HFFc6 (cell line): ENCODE data around the gene SLC26A3. TPM values are rescaled to one million over a fixed set of nuclear protein-coding genes. Genes with fewer than 3 reads are reported as not detected.

ENCODE experiments used
- DNase-seq: peaks from one replicate; pipeline ENCODE4 v3.0.0-alpha.2; 2018
- H3K27ac Mint-ChIP-seq: 2 replicates; pipeline ENCODE4 v1.8.0; 2020; ENCODE audit warnings: mild to moderate bottlenecking, mixed read lengths
- H3K27me3 Mint-ChIP-seq: 2 replicates; pipeline ENCODE4 v1.8.0; 2021; ENCODE audit warnings: mild to moderate bottlenecking, moderate library complexity, mixed read lengths; ENCODE audit not compliant: insufficient read depth
- H3K36me3 Mint-ChIP-seq: 2 replicates; pipeline ENCODE4 v1.8.0; 2021; ENCODE audit warnings: low read depth, mixed read lengths
- H3K4me1 Mint-ChIP-seq: 2 replicates; pipeline ENCODE4 v1.8.0; 2020; ENCODE audit warnings: low read depth, mixed read lengths
- H3K4me3 Mint-ChIP-seq: 2 replicates; pipeline ENCODE4 v1.8.0; 2020; ENCODE audit warnings: mild to moderate bottlenecking, moderate library complexity, mixed read lengths
- H3K9me3 Mint-ChIP-seq: 2 replicates; pipeline ENCODE4 v1.8.0; 2020; ENCODE audit warnings: mild to moderate bottlenecking, mixed read lengths
- total RNA-seq, 6 experiments: library from RNA; stranded (reverse); fragmentation: NEBNext Ultra II Directional; extraction: Animal tissue kit (Norgen Biotek cat#: 25700); gene quantifications; 2 replicates in 1 of 6; 3 replicates in 5 of 6; pipeline ENCODE4 v1.2.3, GENCODE V29; 2021
- TF ChIP-seq, protein P1 (sequence below): fragments of 200-600 bp; sonication (generic); IDR thresholded peaks from 2 replicates; pipeline ENCODE4 v1.5.0; 2021; ENCODE audit warnings: antibody characterized with exemption, mild to moderate bottlenecking

The SLC26A3 gene
- total RNA-seq, 6 experiments from 2014 or later: not detected

DNA sequence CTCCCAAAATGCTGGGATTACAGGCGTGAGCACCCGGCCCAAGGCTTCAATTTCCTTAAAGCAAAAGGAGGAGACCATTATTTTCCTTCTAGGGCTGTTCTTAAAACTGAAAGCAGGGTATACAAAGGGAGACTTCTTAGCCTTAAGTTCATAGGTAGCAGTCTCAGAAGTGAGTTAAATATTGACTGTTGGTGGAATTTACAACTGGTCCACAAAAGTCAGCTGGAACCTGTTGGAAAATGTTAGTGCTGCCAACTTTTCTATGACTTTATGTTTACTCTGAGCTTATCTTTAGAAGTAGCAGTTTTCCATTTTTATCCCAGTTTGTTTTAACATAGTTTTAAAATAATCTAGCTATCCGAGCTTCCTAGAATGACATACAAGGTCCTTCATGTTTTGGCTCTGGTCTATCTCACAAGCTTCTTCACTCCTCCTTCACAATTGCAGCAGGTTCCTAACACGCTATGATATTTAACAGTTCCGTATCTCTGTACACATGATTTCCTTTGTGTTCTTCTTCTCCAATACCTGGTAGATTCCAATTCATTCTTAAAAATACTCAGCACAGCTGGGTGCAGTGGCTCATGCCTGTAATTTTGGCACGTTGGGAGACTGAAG is 3.3 kb downstream of the SLC26A3 start:
- no peaks in the 10 kb centered on the region for H3K9me3 Mint-ChIP-seq
- H3K27me3 Mint-ChIP-seq: peaks cover 36% of the 10 kb centered on the region
- no peak overlapping the region for H3K27ac Mint-ChIP-seq
- no peaks in the 10 kb centered on the region for H3K36me3 Mint-ChIP-seq
- no peaks in the 10 kb centered on the region for H3K4me1 Mint-ChIP-seq
- TF ChIP-seq, protein P1, sequence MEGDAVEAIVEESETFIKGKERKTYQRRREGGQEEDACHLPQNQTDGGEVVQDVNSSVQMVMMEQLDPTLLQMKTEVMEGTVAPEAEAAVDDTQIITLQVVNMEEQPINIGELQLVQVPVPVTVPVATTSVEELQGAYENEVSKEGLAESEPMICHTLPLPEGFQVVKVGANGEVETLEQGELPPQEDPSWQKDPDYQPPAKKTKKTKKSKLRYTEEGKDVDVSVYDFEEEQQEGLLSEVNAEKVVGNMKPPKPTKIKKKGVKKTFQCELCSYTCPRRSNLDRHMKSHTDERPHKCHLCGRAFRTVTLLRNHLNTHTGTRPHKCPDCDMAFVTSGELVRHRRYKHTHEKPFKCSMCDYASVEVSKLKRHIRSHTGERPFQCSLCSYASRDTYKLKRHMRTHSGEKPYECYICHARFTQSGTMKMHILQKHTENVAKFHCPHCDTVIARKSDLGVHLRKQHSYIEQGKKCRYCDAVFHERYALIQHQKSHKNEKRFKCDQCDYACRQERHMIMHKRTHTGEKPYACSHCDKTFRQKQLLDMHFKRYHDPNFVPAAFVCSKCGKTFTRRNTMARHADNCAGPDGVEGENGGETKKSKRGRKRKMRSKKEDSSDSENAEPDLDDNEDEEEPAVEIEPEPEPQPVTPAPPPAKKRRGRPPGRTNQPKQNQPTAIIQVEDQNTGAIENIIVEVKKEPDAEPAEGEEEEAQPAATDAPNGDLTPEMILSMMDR: no peak
- DNase-seq: no peak
- no peak overlapping the region for H3K4me3 Mint-ChIP-seq

DNA sequence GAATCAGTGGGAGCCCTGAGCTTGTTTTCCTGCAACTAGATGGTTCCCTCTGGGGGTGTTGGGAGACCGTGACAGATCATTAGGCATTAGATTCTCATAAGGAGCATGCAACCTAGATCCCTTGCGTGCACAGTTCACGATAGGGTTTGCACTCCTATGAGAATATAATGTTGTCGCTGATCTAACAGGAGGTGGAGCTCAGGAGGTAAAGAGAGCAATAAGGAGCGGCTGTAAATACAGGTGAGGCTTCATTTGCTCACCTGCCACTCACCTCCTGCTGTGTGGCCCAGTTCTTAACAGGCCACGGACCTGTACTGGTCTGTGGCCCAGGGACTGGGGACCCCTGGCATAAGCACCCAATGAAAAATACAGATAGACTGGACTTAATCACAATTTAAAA is 10.7 kb downstream of the SLC26A3 start:
- TF ChIP-seq, protein P1: no peak
- Mint-ChIP-seq H3K27ac (no peak overlapping the region), H3K36me3 (no peaks in the 10 kb centered on the region), H3K4me1 (no peaks in the 10 kb centered on the region), H3K27me3 (peaks cover 32% of the 10 kb centered on the region), H3K4me3 (no peak overlapping the region), H3K9me3 (no peaks in the 10 kb centered on the region)
- DNase-seq: no peak

DNA sequence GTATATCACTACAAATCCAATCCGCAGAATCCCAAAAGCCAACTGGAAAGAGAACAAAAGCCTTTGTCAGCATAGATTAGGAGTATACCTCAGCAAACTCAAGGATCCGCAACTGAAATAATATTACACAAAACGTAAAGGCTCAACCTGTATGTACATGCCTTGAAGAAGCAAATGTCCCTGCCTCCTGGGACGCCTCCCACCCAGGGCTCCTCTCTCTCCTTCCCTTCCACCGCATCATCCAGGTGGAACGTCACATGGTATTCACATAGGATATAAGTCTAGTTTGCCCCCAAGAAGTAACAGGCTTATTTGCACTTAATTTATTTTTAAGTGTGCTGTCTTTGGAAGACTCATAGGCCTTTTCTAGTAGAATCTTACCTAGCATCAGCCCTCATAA is 13.4 kb downstream of the SLC26A3 start:
- peaks cover 40% of the 10 kb centered on the region for H3K27me3 Mint-ChIP-seq
- TF ChIP-seq, protein P1: no peak
- H3K36me3 Mint-ChIP-seq: no peaks in the 10 kb centered on the region
- no peaks in the 10 kb centered on the region for H3K4me1 Mint-ChIP-seq
- H3K9me3 Mint-ChIP-seq: no peaks in the 10 kb centered on the region
- no peak overlapping the region for H3K27ac Mint-ChIP-seq
- DNase-seq: no peak
- no peak overlapping the region for H3K4me3 Mint-ChIP-seq

DNA sequence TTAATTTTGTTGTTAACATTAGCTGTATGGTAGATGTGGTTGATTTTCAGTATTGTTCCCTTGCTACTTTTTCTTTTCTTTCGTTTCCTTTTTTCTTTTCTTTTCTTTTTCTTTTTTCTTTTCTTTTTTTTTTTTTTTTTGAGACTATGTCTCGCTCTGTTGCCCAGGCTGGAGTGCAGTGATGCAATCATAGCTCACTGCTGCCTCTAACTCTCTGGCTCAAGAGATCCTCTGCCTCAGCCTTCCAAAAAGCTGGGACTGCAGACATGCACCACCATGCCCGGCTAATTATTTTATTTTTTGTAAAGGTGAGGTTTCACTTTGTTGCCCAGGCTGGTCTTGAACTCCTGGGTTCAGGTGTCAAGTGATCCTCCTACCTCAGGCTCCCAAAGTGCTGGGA is 14.4 kb downstream of the SLC26A3 start:
- Mint-ChIP-seq H3K36me3 (no peaks in the 10 kb centered on the region), H3K27ac (no peak overlapping the region), H3K4me1 (no peaks in the 10 kb centered on the region), H3K4me3 (no peak overlapping the region), H3K9me3 (no peaks in the 10 kb centered on the region), H3K27me3 (peaks cover 35% of the 10 kb centered on the region)
- DNase-seq: no peak
- TF ChIP-seq, protein P1: no peak

DNA sequence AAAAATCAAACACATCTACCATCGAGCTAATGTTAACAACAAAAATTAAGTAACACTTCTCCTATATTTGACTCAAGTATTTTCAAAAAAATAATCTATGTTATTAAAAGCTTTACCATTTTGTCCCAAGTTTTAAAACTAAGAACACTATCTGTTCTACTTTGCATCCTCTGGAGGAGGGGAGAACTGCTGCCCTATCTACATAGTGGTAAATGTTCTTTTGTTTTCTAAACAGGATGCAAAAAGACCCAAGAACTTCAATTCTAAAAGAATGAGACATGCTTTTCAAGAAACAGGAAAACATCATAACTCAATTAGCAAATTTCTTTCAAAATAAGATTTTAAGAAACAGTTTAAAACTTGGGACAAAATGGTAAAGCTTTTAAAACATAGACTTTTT is 14.8 kb downstream of the SLC26A3 start:
- Mint-ChIP-seq H3K27ac (no peak overlapping the region), H3K9me3 (no peaks in the 10 kb centered on the region)

More for the DNA sequence above, 14.8 kb downstream of the SLC26A3 start:
- Mint-ChIP-seq H3K4me1 (no peaks in the 10 kb centered on the region), H3K27me3 (peaks cover 35% of the 10 kb centered on the region), H3K4me3 (no peak overlapping the region), H3K36me3 (no peaks in the 10 kb centered on the region)
- DNase-seq: no peak
- TF ChIP-seq, protein P1: no peak
